NCI-H510A treated with DMSO at 0.1 percent for 48 hours (cell line): Measurements from ENCODE around the gene TARBP1.
A peak's percentile ranks its signal among the peaks of the same experiment; 100 is the strongest.
"Not testable (repeated sequence)": the region's sequence is repeated elsewhere in the genome, so short reads cannot be mapped to it uniquely, and the experiment has no call there.

Source experiments
- DNase-seq: peaks from one replicate; lab custom pipeline; 2025; lab: John Stamatoyannopoulos, UW

Gene TARBP1

GRCh38 chr1:234507089-234507488 is 28.1 kb upstream of the TARBP1 start:
- DNase-seq = no peak

DNA sequence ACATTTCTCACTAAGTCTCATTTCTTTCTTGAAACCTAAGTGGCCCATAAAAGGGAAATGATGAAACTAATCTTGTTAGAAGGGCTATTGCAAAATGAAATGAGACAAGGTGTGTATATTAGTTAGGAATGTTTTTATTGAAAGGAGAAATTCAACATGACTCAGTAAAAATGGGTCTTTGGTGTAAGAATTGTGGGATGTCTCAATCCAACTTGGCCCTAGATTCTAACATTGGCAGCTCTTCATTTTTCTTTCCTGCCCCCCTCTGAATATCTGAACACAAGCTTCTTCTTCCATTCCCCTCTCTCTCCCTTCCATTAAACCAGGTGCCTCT is 26.8 kb upstream of the TARBP1 start:
- no peak for DNase-seq

DNA sequence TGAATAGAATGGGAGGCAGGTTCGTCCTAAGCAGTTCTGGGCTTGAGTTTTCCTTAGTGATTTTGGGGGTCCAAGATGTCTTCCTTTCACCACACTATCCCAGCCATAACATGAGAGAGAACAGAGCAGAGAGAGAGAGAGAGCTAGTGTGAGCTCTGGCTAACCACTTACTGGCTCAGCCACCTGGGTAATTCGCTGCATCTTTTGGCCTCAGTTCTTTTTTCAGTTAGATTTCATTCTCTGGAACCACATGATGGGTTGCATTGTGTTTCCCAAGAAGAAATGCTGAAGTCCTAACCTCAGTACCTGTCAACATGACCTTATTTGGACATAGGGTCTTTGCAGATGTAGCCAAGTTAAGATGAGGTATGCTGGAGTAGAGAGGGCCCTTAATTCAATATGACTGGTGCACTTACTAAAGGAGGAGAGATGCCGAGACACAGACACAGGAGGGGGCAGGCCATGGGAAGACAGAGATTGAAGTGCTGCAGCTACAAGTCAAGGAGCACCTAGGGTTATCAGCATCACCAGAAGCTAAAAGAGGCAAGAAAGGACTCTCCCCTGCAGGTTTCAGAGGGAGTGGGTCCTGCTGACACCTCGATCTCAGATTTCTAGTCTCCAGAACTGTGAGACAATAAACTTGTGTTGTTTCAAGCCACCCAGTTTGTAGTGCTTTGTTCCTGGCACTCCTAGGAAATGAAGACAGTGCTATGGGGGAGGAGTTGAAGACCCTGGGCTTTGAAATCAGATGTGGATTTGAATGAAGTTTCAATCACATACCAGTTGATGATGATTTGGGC is 26.2 kb upstream of the TARBP1 start:
- DNase-seq = no peak

DNA sequence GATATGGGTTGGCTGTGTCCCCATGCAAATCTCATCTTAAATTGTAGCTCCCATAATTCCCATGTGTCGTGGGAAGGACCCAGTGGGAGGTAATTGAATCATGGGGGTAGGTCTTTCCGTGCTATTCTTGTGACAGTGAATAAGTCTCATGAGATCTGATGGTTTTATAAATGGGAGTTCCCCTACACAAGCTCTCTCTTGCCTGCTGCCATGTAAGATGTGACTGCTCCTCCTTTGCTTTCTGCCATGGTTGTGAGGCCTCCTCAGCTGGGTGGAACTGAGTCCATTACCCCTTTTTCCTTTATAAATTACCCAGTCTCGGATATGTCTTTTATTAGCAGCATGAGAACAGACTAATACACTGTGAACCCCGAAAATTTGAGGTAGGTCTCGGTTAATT is 25.3 kb upstream of the TARBP1 start:
- DNase-seq = not testable (repeated sequence)

- DNase-seq = no peak
Observed at GRCh38 chr1:234503193-234504050, 24.4 kb upstream of the TARBP1 start.

DNA sequence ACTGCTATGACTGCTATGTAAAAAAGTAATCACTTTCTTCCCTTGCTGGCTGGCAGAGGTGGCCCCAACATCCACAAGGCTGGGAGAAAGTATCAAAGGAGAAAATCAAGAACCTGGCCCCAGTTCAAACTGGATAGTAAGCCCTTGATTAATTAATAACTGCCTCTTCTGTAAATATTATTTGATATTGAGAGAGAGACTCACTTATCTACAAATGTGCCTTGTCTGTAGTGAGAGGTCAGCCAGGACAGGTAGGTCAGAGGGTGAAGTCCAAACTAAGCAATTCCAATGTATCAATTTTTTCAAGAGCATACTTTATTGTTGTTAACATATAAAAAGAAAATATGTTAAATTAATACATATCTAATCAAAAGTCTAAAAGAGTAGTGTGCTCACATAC is 23.8 kb upstream of the TARBP1 start:
- DNase-seq = no peak

DNA sequence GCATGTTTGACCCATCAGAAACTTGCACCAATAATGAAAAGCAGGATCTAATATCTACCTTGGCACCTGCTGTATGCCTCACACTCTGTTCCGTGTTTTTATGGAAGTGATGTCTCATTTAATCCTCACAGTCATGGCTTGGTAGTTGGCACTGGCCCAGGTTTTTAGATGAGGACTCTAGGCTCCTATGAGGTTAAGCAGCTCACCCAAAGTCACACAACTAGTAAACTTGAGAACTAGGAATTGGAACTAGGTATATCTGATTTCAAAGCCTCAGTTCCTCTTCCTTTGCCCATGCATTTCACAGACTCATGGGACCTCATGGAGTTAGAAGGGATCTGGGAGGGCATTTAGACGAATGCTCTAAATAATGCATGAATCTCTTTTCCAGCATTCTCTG is 21.3 kb upstream of the TARBP1 start:
- peak; percentile 61 for DNase-seq

DNA sequence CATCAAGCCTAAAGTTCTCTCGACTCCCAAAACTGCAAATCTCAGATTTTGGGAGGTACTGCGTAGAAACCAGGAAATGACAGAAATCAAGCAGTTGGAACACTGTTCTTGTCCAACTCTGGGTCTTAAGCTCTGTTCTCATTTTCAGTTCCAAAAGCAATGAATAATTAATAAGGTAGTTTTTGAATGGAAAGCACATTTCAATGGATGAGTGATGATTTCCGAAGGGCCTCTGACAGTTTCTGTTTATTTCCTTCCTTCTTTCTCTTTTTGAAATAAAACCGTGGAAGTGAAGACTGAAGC is 20.9 kb upstream of the TARBP1 start:
- DNase-seq = no peak

DNA sequence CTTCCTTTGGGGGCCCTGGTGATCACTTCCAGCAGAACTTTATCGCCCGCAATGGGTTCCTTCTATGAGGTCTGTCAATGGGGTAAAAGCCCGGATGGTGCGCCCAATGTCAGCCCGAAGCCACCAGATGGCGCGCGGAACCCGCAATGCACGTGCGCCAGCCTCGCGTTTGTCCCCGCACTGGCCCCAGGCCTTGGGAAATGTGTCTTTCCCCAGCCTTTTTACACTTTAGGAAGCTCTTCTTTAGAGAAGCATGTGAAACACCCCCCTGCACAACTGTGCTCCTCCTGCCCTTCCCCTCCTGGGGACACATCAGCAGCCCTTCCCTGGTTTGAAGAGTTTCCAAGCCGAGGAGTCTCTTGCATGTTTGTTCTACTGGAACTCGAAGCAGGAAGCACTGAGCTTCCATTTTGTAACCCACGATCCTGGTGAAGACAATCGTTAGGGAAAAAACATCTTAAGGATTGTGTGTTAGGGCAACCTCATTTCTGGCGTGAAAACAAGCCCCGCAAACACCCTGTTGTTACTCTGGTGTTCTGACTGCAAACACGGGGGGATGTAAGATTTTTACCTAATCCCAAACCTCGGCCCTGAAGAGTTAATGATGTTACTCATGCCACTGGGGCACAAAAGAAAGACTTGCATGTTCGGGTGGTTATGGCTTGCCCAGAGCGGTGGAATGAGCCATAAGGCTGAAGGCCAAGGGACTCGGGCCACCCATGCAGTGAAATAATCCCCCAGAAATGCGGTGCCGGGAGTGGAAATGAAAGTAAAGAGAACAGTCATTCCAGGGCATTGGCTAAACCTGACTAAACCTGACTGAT is 20.4 kb upstream of the TARBP1 start:
- peak; percentile 84 for DNase-seq

- DNase-seq = no peak
Observed at GRCh38 chr1:234498448-234499118, 19.6 kb upstream of the TARBP1 start.

- DNase-seq = no peak
Observed at GRCh38 chr1:234497589-234497988, 18.6 kb upstream of the TARBP1 start.

- DNase-seq = no peak
Observed at GRCh38 chr1:234495231-234495990, 16.4 kb upstream of the TARBP1 start.

GRCh38 chr1:234494049-234494448 is 15.1 kb upstream of the TARBP1 start:
- DNase-seq = no peak

DNA sequence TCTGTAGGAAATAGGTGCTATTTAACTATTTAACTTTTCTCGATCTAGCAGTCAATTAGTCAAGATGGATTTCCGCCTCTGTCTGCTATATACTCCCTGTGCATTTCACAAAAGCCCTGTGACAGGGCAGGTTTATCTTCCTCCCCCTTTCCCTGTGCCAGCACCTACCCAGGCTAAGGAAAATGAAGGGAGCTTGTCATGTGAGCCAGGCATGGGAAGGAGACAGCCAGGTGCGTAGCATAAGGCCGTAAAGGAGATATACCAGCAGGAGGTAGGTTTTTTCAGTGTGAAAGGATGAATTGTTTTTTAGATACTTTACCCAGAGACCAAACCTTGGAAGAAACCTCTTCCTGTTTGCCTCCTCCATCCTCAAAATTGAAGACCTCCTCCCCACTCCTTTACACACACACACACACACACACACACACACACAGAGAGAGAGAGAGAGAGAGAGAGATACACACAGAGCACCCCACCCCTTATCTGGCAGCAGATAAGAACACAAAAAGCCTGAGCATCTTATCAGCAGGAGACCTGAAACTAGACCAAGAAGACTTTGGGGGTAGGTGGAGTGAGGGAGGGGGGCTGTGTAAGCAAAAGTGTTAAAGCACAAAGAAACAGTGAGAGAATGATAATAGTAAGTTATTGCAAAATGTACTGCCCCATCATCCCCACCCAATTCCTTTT is 12.0 kb upstream of the TARBP1 start:
- DNase-seq = no peak

GRCh38 chr1:234489698-234490077 is 10.7 kb upstream of the TARBP1 start:
- DNase-seq = no peak

GRCh38 chr1:234489007-234489697 is 10.2 kb upstream of the TARBP1 start:
- DNase-seq = no peak

DNA sequence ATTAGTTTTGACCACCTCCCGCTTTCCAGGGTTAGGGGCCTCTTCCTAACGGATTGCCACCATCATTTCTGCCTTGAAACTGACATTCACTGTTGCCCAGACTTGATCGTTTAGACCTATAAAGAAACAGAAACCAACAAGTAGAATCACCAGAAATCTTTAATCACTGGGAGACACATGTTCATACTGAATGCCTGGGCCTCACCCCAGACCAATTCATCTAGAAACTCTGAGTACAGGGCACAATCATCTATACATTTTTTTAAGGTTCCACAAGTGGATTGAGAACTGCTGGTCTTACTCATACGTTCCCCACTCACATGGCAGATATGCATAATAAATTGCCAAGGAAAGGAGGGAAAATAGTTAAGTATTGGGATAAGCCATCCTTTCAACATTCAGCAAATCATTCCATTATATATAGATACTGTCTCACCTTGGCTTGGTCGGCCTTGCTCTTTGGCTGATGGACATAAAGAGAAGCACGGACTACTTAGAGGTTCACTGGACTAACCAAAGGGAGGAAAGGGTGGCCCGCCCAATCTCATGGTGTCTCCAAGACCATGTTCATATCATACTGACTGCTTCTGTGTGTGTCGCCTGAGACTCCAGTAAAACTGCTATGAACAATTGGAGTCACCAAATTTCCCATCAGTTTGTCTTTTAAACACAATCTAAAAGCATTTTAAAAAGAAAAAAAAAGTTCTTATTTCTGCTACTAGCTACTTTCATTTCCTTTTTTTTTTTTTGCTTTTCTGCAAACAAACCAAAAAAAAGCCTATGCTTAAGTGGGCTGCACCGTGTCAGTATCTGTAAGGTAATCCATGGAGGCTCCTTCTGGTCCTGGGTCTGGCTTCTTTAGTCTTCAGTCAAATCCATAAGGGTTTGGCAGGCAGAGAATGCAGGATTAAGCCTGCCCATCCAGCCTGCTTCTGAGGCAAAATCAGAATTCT is 9.4 kb upstream of the TARBP1 start:
- no peak for DNase-seq

DNA sequence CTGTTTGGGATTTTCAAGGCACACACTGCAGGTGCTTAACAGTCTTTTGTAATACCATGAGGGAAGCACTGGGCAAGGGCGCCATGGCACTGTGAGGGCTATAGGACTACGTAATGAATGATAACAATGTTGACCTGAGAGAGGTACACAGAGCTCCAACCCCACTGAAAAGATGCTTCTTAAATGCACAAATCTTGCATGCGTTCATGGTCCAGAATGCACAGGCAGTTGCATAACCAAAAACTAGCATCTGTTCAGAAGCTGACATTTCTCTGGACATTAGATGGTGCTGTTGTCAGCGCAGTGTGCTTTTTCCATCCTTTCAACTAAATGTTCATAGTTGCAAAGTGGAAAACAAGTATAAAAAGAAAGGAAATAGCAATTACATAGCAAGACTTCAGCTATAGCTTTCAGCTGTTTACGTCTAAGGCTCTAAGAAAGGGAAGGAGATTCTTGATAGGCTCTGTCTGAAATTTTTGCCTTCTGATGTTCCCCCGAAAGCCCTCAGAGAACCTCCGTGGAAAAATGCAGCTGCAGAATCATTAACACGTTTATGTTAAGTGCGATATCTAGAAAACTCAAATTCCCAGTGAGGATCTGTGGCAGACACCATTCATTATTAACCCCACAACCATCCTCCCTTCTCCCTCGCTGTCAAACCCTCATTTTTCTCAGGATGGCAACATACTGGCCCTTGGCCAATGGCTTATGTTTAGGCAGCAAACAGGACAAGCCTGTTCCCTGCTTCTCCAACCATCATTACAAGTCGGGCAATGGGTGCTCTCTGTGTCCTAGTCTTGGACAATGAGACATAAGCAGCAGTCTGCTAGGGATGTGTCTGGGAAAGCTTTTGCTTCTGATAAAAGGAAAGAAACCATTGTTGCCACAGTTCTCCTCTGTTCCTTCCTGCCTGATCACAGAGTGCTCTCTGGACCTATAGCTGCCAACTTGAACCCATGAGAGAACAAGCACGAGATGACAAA is 8.2 kb upstream of the TARBP1 start:
- DNase-seq = peak; percentile 28
